Subcutaneous adipose tissue (tissue), 4 donors: ENCODE results near the gene BMP5. TPM values are rescaled to one million over a fixed set of nuclear protein-coding genes. Genes with fewer than 3 reads are reported as not detected.

Experiments used
- CTCF ChIP-seq: fragments of 450-650 bp; IDR thresholded peaks from one replicate; pipeline ENCODE4 v1.5.1; 2016; ENCODE audit warnings: low read depth, mild to moderate bottlenecking, control low read depth, antibody characterized with exemption, moderate library complexity
- total RNA-seq, 4 donors: library from RNA; depleted of rRNA; stranded (reverse); fragments of >200 nt; gene quantifications; one replicate each; pipeline ENCODE4 v1.1.0, GENCODE V29; 2016

BMP5 gene
- total RNA-seq, 4 donors from 2014 or later = 2.6 to 5.8 (median 2.9) TPM; not detected in 1

GRCh38 chr6:55798571-55798970 lies 76.8 kb downstream of the BMP5 start:
- TF ChIP-seq CTCF = no peak

GRCh38 chr6:55794136-55794812 lies 81.1 kb downstream of the BMP5 start:
- no peak for TF ChIP-seq CTCF

GRCh38 chr6:55785273-55785672 lies 90.1 kb downstream of the BMP5 start:
- TF ChIP-seq CTCF = no peak

DNA sequence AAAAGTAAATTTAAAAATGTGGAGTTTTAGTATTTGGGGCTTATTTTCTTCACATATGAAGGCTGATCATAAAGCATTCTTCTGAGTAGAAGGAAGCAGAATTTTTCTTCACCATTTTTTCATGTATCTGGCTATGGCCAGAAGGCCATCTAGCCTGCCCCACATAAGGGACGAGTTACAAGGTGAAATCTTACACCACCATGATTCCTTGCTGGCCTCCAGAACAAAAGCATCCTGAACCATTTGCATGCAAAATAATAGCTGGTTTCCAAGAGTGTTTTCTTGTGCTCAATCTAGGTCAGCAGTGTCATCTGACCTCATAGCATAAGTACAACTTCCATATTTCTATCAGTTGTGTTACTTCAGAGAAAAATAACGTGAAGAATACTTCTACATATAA lies 93.1 kb downstream of the BMP5 start:
- TF ChIP-seq CTCF = no peak

- no peak for TF ChIP-seq CTCF
These were observed 96.7 kb downstream of the BMP5 start for GRCh38 chr6:55778705-55779104.

DNA sequence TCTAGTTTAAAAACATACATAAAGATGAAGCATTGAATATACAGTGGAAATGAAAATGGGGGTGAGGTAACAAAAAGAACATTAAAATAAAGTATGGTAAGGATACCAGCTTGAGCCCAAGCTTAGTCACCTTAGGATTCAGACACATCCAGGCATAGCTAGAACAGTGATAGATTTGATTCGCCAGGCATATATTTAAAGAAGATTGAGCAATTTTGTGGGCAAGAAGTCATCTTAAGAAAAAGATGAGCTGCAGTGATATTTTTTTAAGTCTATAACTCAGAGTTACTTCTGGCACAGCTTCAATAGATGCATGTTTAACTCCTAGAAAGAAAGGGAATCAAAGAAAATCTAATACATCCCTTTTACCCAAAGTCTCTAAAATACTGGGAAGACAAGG lies 97.9 kb downstream of the BMP5 start:
- no peak for TF ChIP-seq CTCF

GRCh38 chr6:55776113-55776512 lies 99.3 kb downstream of the BMP5 start:
- TF ChIP-seq CTCF = no peak
